ENCODE measurements around the gene LUC7L2.
"Not testable (repeated sequence)": the region's sequence is repeated elsewhere in the genome, so short reads cannot be mapped to it uniquely, and the experiment has no call there.

LUC7L2 gene

GRCh38 chr7:139357729-139358506, 1.8 kb upstream of the LUC7L2 start:
- DNase-seq: not testable (repeated sequence)

GRCh38 chr7:139358541-139359365, 941 bp upstream of the LUC7L2 start:
- DNase-seq: peak; percentile 79

- DNase-seq: peak; percentile 97
Measured at GRCh38 chr7:139360210-139360947, 685 bp downstream of the LUC7L2 start.

- DNase-seq: no peak
Measured at GRCh38 chr7:139360948-139361307, 1.2 kb downstream of the LUC7L2 start.

- DNase-seq: no peak
Measured at GRCh38 chr7:139361523-139361922, 1.8 kb downstream of the LUC7L2 start.

GRCh38 chr7:139362302-139362701, 2.6 kb downstream of the LUC7L2 start:
- DNase-seq: no peak

- no peak for DNase-seq
Measured at GRCh38 chr7:139362981-139363380, 3.3 kb downstream of the LUC7L2 start.

- no peak for DNase-seq
Measured at GRCh38 chr7:139365336-139365735, 5.6 kb downstream of the LUC7L2 start.

GRCh38 chr7:139366400-139366799, 6.7 kb downstream of the LUC7L2 start:
- no peak for DNase-seq

- DNase-seq: no peak
Measured at GRCh38 chr7:139367438-139368155, 7.9 kb downstream of the LUC7L2 start.

- no peak for DNase-seq
Measured at GRCh38 chr7:139370301-139370942, 10.7 kb downstream of the LUC7L2 start.

- DNase-seq: no peak
Measured at GRCh38 chr7:139370943-139371313, 11.2 kb downstream of the LUC7L2 start.

GRCh38 chr7:139374246-139374645, 14.6 kb downstream of the LUC7L2 start:
- no peak for DNase-seq

GRCh38 chr7:139382439-139382838, 22.7 kb downstream of the LUC7L2 start:
- no peak for DNase-seq

GRCh38 chr7:139384611-139385010, 24.9 kb downstream of the LUC7L2 start:
- DNase-seq: no peak

- no peak for DNase-seq
Measured at GRCh38 chr7:139387594-139387993, 27.9 kb downstream of the LUC7L2 start.

- DNase-seq: no peak
Measured at GRCh38 chr7:139389091-139389490, 29.4 kb downstream of the LUC7L2 start.

- DNase-seq: no peak
Measured at GRCh38 chr7:139389774-139390173, 30.1 kb downstream of the LUC7L2 start.

- no peak for DNase-seq
Measured at GRCh38 chr7:139393621-139394211, 34.0 kb downstream of the LUC7L2 start.

GRCh38 chr7:139394540-139394939, 34.8 kb downstream of the LUC7L2 start:
- DNase-seq: no peak

- no peak for DNase-seq
Measured at GRCh38 chr7:139396323-139396951, 36.7 kb downstream of the LUC7L2 start.

Measured in NCI-H146 (cell line).